Brain microvascular endothelial cell (primary cell): ENCODE measurements around the gene SH3RF3.
A peak's percentile ranks its signal among the peaks of the same experiment; 100 is the strongest.

Source experiments
- DNase-seq: peaks from one replicate; pipeline ENCODE4 v3.0.0-alpha.2; 2020
- H3K27ac ChIP-seq: fragments of 250-450 bp; sonication (Bioruptor Pico); 2 replicates; pipeline ENCODE4 v1.5.1; 2020; ENCODE audit warnings: mild to moderate bottlenecking, moderate library complexity
- H3K27me3 ChIP-seq: fragments of 250-450 bp; sonication (Bioruptor Pico); replicated peaks from 2 replicates; pipeline ENCODE4 v1.5.1; 2020; ENCODE audit warnings: mild to moderate bottlenecking
- H3K36me3 ChIP-seq: fragments of 250-450 bp; sonication (Bioruptor Pico); replicated peaks from 2 replicates; pipeline ENCODE4 v1.5.1; 2020; ENCODE audit warnings: mild to moderate bottlenecking
- H3K4me3 ChIP-seq: 2 replicates; pipeline ENCODE4 v1.5.1; 2011; ENCODE audit warnings: low read depth, mild to moderate bottlenecking, control low read depth, low read length, moderate library complexity
- CTCF ChIP-seq: IDR thresholded peaks from 2 replicates; pipeline ENCODE4 v1.5.1; 2011; ENCODE audit warnings: low read depth, mild to moderate bottlenecking, moderate library complexity, low read length, control low read depth, inconsistent platforms; ENCODE audit errors: missing control alignments
- in situ Hi-C: cut with HindIII; loops from 2 replicates; pipeline ENCODE4 v1.10.0; 2017; ENCODE audit warnings: low sequenced_read_pairs, low pct_ligation_motif_present

SH3RF3 gene

GRCh38 chr2:109084341-109084740 lies 44.7 kb upstream of the SH3RF3 start:
- no peaks in the 10 kb centered on the region for H3K36me3 ChIP-seq
- no peak for DNase-seq
- no peak overlapping the region for H3K4me3 ChIP-seq
- in situ Hi-C loops, result no loop called here
- H3K27me3 ChIP-seq, result peaks cover 3% of the 10 kb centered on the region
- no peak for TF ChIP-seq CTCF
- H3K27ac ChIP-seq, result no peak overlapping the region

- H3K4me3 ChIP-seq, result no peak overlapping the region
- in situ Hi-C loops, result no loop called here
- no peaks in the 10 kb centered on the region for H3K36me3 ChIP-seq
- no peak for DNase-seq
- H3K27me3 ChIP-seq, result peaks cover 3% of the 10 kb centered on the region
- no peak for TF ChIP-seq CTCF
- no peak overlapping the region for H3K27ac ChIP-seq
Measured at GRCh38 chr2:109085912-109086742, 42.9 kb upstream of the SH3RF3 start.

- no peak for TF ChIP-seq CTCF
- no peak overlapping the region for H3K27ac ChIP-seq
- no peak overlapping the region for H3K4me3 ChIP-seq
- in situ Hi-C loops, result no loop called here
- no peak for DNase-seq
- H3K27me3 ChIP-seq, result peaks cover under 1% of the 10 kb centered on the region
- H3K36me3 ChIP-seq, result no peaks in the 10 kb centered on the region
Measured at GRCh38 chr2:109086743-109087020, 42.3 kb upstream of the SH3RF3 start.

- no peaks in the 10 kb centered on the region for H3K27me3 ChIP-seq
- DNase-seq, result no peak
- in situ Hi-C loops, result no loop called here
- no peaks in the 10 kb centered on the region for H3K36me3 ChIP-seq
- no peak for TF ChIP-seq CTCF
- no peak overlapping the region for H3K4me3 ChIP-seq
- H3K27ac ChIP-seq, result no peak overlapping the region
Measured at GRCh38 chr2:109087055-109087663, 41.8 kb upstream of the SH3RF3 start.

- H3K4me3 ChIP-seq, result no peak overlapping the region
- peak; percentile 12 for DNase-seq
Measured at GRCh38 chr2:109089602-109090300, 39.3 kb upstream of the SH3RF3 start.

More at GRCh38 chr2:109089602-109090300, 39.3 kb upstream of the SH3RF3 start:
- Histone ChIP-seq H3K27me3 (no peaks in the 10 kb centered on the region), H3K36me3 (no peaks in the 10 kb centered on the region), H3K27ac (no peak overlapping the region)
- in situ Hi-C loops, result no loop called here
- no peak for TF ChIP-seq CTCF
